ENCODE measurements around the gene TOB1. TPM values are rescaled to one million over a fixed set of nuclear protein-coding genes. Genes with fewer than 3 reads are reported as not detected.

The TOB1 gene
- total RNA-seq, 1 donor from 2014 or later = 41.7 TPM

DNA sequence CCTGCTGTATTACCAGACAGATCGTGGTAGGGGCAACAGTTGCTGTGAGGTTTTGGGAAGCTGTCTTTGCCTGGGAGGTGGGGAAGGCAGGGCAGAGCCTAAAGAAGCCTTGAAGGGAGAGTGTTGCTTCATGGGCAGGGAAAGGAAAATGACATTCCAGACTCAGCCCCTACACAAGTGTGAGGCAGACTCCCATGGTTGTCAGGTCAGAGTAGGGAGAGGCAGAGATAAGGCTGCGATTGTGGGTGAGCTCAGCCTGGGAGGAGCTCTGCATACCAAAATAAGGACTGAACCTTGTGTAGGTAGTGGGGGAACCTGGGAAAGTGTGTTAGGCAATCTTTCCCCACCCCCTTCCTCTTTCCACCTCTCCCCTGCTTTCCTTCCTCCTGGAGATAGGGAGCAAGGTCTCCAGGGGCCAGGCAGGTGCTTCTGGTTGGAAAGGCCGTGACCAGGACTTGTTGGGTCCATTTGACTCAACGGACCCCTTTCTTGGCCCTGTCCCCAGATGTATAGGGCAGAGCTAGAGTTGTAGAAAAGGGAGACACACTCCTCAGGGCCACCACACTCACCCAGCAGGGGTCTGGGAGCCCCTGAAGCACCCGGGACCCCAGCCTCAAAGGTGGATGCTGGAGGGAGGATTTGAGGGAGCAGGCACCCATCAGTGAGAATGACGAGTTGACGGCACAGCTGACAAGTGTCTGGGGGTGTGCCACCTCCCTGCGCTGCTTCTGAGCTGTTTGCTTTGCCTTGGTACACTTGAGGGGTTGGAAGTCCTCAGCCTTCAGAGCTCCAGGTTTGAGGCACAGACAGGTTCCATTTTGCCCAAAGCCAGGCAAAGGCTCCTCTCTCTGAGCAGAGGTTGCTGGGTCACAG lies 18.5 kb upstream of the TOB1 start:
- H3K4me3 ChIP-seq = no peak overlapping the region
- TF ChIP-seq CTCF (IDR thresholded peaks at IDR 0.05) = no peak
- H3K27ac ChIP-seq = no peak overlapping the region
- no peaks in the 10 kb centered on the region for H3K27me3 ChIP-seq
- no peaks in the 10 kb centered on the region for H3K4me1 ChIP-seq
- intact Hi-C loops (cut with DNase I) = no loop called here
- H3K36me3 ChIP-seq = no peaks in the 10 kb centered on the region
- peak in 1 of 2 donors; percentile 41 for DNase-seq (ENCODE audit: low spot score in 2 of 2)
- H3K9me3 ChIP-seq = peaks cover 0 to 7% of the 10 kb centered on the region in 2 donors

DNA sequence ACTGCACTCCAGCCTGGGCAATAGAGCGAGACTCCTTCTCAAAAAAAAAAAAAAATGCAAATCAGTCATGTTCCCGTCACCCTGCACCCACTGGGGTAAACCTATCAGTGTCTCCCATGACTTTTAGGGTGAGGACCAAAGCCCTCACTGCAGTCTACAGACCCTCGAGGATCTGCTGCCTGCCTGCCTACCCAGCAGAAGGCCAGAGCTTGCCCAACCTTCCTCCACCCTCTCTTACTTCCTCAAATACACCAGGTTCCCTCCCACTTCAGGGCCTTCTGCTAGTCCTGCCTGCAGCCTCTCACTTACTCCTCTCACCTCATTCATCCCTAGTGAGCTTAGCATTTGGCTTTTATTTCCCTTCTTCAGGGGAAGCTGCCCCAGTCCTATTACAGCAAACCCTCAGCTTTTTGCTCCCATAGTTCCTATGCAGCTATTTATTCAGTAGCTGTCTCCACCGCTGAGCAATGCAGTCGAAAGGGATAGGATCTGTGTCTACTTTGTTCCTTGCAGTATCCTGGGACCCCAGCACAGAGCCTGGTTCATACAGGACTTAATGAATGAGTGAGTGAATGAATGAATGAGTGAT lies 17.8 kb upstream of the TOB1 start:
- no peaks in the 10 kb centered on the region for H3K36me3 ChIP-seq
- no peak overlapping the region for H3K27ac ChIP-seq
- H3K4me3 ChIP-seq = no peak overlapping the region
- no peak for TF ChIP-seq CTCF (IDR thresholded peaks at IDR 0.05)
- intact Hi-C loops (cut with DNase I) = no loop called here
- DNase-seq (ENCODE audit: low spot score in 2 of 2) = peak in 1 of 2 donors; percentile 59
- H3K4me1 ChIP-seq = no peaks in the 10 kb centered on the region
- peaks cover 0 to 11% of the 10 kb centered on the region in 2 donors for H3K9me3 ChIP-seq
- no peaks in the 10 kb centered on the region for H3K27me3 ChIP-seq

DNA sequence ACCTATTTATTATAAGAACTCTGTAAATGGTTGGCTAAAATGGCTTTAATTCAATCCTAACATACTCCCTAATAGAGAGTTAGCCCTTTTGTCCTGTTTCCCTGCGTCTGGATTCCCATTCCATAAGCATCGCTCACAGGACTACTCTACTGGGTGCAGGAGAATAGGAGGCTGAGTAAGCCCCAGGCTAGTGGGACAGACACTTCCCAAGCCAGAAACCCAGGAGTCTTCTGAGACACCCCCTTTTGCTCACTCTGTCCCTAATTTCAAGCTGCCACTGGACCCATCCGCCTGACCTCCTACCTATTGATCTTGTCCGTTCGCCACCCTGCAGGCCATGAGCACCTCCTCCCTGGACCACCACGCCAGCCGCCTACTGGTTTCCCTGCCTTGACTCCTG lies 16.7 kb upstream of the TOB1 start:
- H3K27me3 ChIP-seq = no peaks in the 10 kb centered on the region
- H3K4me1 ChIP-seq = no peaks in the 10 kb centered on the region
- no peak overlapping the region for H3K27ac ChIP-seq
- H3K36me3 ChIP-seq = no peaks in the 10 kb centered on the region
- TF ChIP-seq CTCF (IDR thresholded peaks at IDR 0.05) = no peak
- peaks cover 0 to 11% of the 10 kb centered on the region in 2 donors for H3K9me3 ChIP-seq
- no peak overlapping the region for H3K4me3 ChIP-seq
- intact Hi-C loops (cut with DNase I) = no loop called here
- no peak for DNase-seq (ENCODE audit: low spot score in 2 of 2)

GRCh38 chr17:50881182-50881581 lies 15.0 kb upstream of the TOB1 start:
- TF ChIP-seq CTCF (IDR thresholded peaks at IDR 0.05) = no peak

GRCh38 chr17:50879086-50879485 lies 12.9 kb upstream of the TOB1 start:
- Histone ChIP-seq H3K36me3 (no peaks in the 10 kb centered on the region), H3K27ac (no peak overlapping the region), H3K4me1 (no peaks in the 10 kb centered on the region), H3K9me3 (peaks cover 0 to 11% of the 10 kb centered on the region in 2 donors), H3K4me3 (no peak overlapping the region), H3K27me3 (no peaks in the 10 kb centered on the region)
- intact Hi-C loops (cut with DNase I) = no loop called here
- TF ChIP-seq CTCF (IDR thresholded peaks at IDR 0.05) = no peak
- no peak for DNase-seq (ENCODE audit: low spot score in 2 of 2)

More at GRCh38 chr17:50881182-50881581, 15.0 kb upstream of the TOB1 start:
- no peak for DNase-seq (ENCODE audit: low spot score in 2 of 2)
- H3K36me3 ChIP-seq = no peaks in the 10 kb centered on the region
- no peaks in the 10 kb centered on the region for H3K27me3 ChIP-seq
- H3K4me1 ChIP-seq = no peaks in the 10 kb centered on the region
- peaks cover 0 to 11% of the 10 kb centered on the region in 2 donors for H3K9me3 ChIP-seq
- no peak overlapping the region for H3K4me3 ChIP-seq
- intact Hi-C loops (cut with DNase I) = no loop called here
- H3K27ac ChIP-seq = no peak overlapping the region
